ENCODE results near the gene RSU1.

- TF ChIP-seq, protein P1, sequence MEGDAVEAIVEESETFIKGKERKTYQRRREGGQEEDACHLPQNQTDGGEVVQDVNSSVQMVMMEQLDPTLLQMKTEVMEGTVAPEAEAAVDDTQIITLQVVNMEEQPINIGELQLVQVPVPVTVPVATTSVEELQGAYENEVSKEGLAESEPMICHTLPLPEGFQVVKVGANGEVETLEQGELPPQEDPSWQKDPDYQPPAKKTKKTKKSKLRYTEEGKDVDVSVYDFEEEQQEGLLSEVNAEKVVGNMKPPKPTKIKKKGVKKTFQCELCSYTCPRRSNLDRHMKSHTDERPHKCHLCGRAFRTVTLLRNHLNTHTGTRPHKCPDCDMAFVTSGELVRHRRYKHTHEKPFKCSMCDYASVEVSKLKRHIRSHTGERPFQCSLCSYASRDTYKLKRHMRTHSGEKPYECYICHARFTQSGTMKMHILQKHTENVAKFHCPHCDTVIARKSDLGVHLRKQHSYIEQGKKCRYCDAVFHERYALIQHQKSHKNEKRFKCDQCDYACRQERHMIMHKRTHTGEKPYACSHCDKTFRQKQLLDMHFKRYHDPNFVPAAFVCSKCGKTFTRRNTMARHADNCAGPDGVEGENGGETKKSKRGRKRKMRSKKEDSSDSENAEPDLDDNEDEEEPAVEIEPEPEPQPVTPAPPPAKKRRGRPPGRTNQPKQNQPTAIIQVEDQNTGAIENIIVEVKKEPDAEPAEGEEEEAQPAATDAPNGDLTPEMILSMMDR (IDR thresholded peaks at IDR 0.05 in 2 of 3, conservative IDR thresholded peaks at IDR 0.05 in 1 of 3; ENCODE audit: control insufficient read depth in 2 of 3, extremely low read depth in 1 of 3, insufficient read depth in 1 of 3, low read depth in 3 of 3, low read length in 3 of 3): no peak
- no peak for TF ChIP-seq CHD2 (IDR thresholded peaks at IDR 0.05; ENCODE audit: borderline replicate concordance, low read depth, low read length)
- no peak for TF ChIP-seq CBFB (IDR thresholded peaks at IDR 0.05; ENCODE audit: low read depth)
- TF ChIP-seq POLR2A (IDR thresholded peaks at IDR 0.05; ENCODE audit: low read depth, low read length): no peak
- no peak for TF ChIP-seq SUPT20H (IDR thresholded peaks at IDR 0.05; ENCODE audit: borderline replicate concordance, control insufficient read depth, low read depth, low read length)
- no peak for TF ChIP-seq STAT3 (IDR thresholded peaks at IDR 0.05; ENCODE audit: low read depth, low read length)
- TF ChIP-seq, protein P2, sequence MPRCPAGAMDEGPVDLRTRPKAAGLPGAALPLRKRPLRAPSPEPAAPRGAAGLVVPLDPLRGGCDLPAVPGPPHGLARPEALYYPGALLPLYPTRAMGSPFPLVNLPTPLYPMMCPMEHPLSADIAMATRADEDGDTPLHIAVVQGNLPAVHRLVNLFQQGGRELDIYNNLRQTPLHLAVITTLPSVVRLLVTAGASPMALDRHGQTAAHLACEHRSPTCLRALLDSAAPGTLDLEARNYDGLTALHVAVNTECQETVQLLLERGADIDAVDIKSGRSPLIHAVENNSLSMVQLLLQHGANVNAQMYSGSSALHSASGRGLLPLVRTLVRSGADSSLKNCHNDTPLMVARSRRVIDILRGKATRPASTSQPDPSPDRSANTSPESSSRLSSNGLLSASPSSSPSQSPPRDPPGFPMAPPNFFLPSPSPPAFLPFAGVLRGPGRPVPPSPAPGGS (IDR thresholded peaks at IDR 0.05; ENCODE audit: borderline replicate concordance, insufficient read depth, low read depth, low read length, poor library complexity, severe bottlenecking): no peak
- TF ChIP-seq EZH2 (IDR thresholded peaks at IDR 0.05; ENCODE audit: borderline replicate concordance, control insufficient read depth, low read depth, low read length): no peak
- TF ChIP-seq USF2 (IDR thresholded peaks at IDR 0.05; ENCODE audit: borderline replicate concordance, low read depth, low read length): no peak
- TF ChIP-seq NFYA (IDR thresholded peaks at IDR 0.05; ENCODE audit: borderline replicate concordance, low read depth, low read length): no peak
- TF ChIP-seq ZNF274 (IDR thresholded peaks at IDR 0.05; ENCODE audit: insufficient read depth, insufficient read length): no peak
- TF ChIP-seq TCF12 (IDR thresholded peaks at IDR 0.05; ENCODE audit: low read depth, low read length): no peak
Observed at GRCh38 chr10:16865766-16866165, 48.5 kb upstream of the RSU1 start.
